Measurements from ENCODE around the gene ADAM33.

ADAM33 gene

GRCh38 chr20:3647473-3647872 lies 34.3 kb downstream of the ADAM33 start:
- peak in 2 of 58 donors; percentile 14 to 15 for DNase-seq

GRCh38 chr20:3646651-3647050 lies 35.2 kb downstream of the ADAM33 start:
- no peak for DNase-seq

GRCh38 chr20:3646067-3646440 lies 35.8 kb downstream of the ADAM33 start:
- no peak for DNase-seq

GRCh38 chr20:3645309-3646066 lies 36.3 kb downstream of the ADAM33 start:
- no peak for DNase-seq

- no peak for DNase-seq
Observed at GRCh38 chr20:3640259-3640658, 41.6 kb downstream of the ADAM33 start.

GRCh38 chr20:3635346-3635745 lies 46.5 kb downstream of the ADAM33 start:
- DNase-seq = no peak

GRCh38 chr20:3633913-3634478 lies 47.8 kb downstream of the ADAM33 start:
- no peak for DNase-seq

- no peak for DNase-seq
Observed at GRCh38 chr20:3632311-3633004, 49.4 kb downstream of the ADAM33 start.

- no peak for DNase-seq
Observed at GRCh38 chr20:3631534-3631933, 50.3 kb downstream of the ADAM33 start.

GRCh38 chr20:3630429-3630828 lies 51.4 kb downstream of the ADAM33 start:
- no peak for DNase-seq

- no peak for DNase-seq
Observed at GRCh38 chr20:3629893-3630292, 51.9 kb downstream of the ADAM33 start.

GRCh38 chr20:3628502-3629314 lies 53.1 kb downstream of the ADAM33 start:
- no peak for DNase-seq

GRCh38 chr20:3627476-3627875 lies 54.3 kb downstream of the ADAM33 start:
- no peak for DNase-seq

GRCh38 chr20:3622406-3622805 lies 59.4 kb downstream of the ADAM33 start:
- no peak for DNase-seq

GRCh38 chr20:3621111-3621510 lies 60.7 kb downstream of the ADAM33 start:
- no peak for DNase-seq
